Smooth muscle cell (in vitro differentiated cells): ENCODE measurements around the gene CHCHD6. TPM values are rescaled to one million over a fixed set of nuclear protein-coding genes. Genes with fewer than 3 reads are reported as not detected.

Experiments
- DNase-seq: peaks from one replicate; lab custom pipeline; 2025; ENCODE audit not compliant: unreplicated experiment; lab: John Stamatoyannopoulos, UW
- H2AFZ ChIP-seq: fragments of 200-600 bp; sonication (generic); 2 replicates; pipeline ENCODE4 v1.6.0; 2016; ENCODE audit warnings: antibody characterized with exemption, low read depth, mild to moderate bottlenecking
- H3F3A ChIP-seq: fragments of 200-600 bp; sonication (generic); 2 replicates; pipeline ENCODE4 v1.6.0; 2017; ENCODE audit warnings: antibody characterized with exemption, low read depth
- H3K27ac ChIP-seq: fragments of 200-600 bp; sonication (generic); 2 replicates; pipeline ENCODE4 v1.5.1; 2016; ENCODE audit warnings: low read depth, mild to moderate bottlenecking
- H3K27me3 ChIP-seq: fragments of 200-600 bp; sonication (generic); 2 replicates; pipeline ENCODE4 v1.6.1; 2016; ENCODE audit warnings: low read depth, mild to moderate bottlenecking
- H3K36me3 ChIP-seq: fragments of 200-600 bp; sonication (generic); 2 replicates; pipeline ENCODE4 v1.5.1; 2016; ENCODE audit warnings: low read depth
- H3K4me1 ChIP-seq: fragments of 200-600 bp; sonication (generic); 2 replicates; pipeline ENCODE4 v1.5.1; 2016; ENCODE audit warnings: low read depth
- H3K4me2 ChIP-seq: fragments of 200-600 bp; sonication (generic); 2 replicates; pipeline ENCODE4 v1.6.0; 2016; ENCODE audit warnings: mild to moderate bottlenecking
- H3K4me3 ChIP-seq: fragments of 200-600 bp; sonication (generic); 2 replicates; pipeline ENCODE4 v1.5.1; 2016; ENCODE audit warnings: mild to moderate bottlenecking
- H3K79me2 ChIP-seq: fragments of 200-600 bp; sonication (generic); 2 replicates; pipeline ENCODE4 v1.6.0; 2016; ENCODE audit warnings: low read depth, mild to moderate bottlenecking
- H3K9ac ChIP-seq: fragments of 200-600 bp; sonication (generic); 2 replicates; pipeline ENCODE4 v1.6.0; 2016; ENCODE audit warnings: low read depth
- H3K9me3 ChIP-seq: fragments of 200-600 bp; sonication (generic); replicated peaks from 2 replicates; pipeline ENCODE4 v1.5.1; 2016; ENCODE audit warnings: low read depth
- H4K20me1 ChIP-seq: fragments of 200-600 bp; sonication (generic); 2 replicates; pipeline ENCODE4 v1.6.0; 2016; ENCODE audit warnings: low read depth
- WGBS: methylation state at CpG from one replicate; pipeline ENCODE4 v1.1.7; 2016; ENCODE audit warnings: low lambda C conversion rate; 5-methylcytosine and 5-hydroxymethylcytosine counted together
- polyA plus RNA-seq: library from polyadenylated mRNA; unstranded; fragments of >200 nt; fragmentation: Nextera tagmentation; extraction: Ambion mirVana; gene quantifications from 2 replicates; pipeline ENCODE4 v1.2.1, GENCODE V29; 2016
- total RNA-seq: library from RNA; depleted of rRNA; stranded (reverse); fragments of >200 nt; gene quantifications from 2 replicates; pipeline ENCODE4 v1.2.3, GENCODE V29; 2014
- TF ChIP-seq, protein P1 (sequence below): fragments of 200-600 bp; sonication (generic); IDR thresholded peaks from 2 replicates; pipeline ENCODE4 v1.5.1; 2017; ENCODE audit warnings: borderline replicate concordance, mild to moderate bottlenecking, antibody characterized with exemption; ENCODE audit not compliant: insufficient read depth, poor library complexity, severe bottlenecking

Gene CHCHD6
- total and polyA plus RNA-seq, 2 experiments from 2014 or later = 6.7 to 27.2 TPM

DNA sequence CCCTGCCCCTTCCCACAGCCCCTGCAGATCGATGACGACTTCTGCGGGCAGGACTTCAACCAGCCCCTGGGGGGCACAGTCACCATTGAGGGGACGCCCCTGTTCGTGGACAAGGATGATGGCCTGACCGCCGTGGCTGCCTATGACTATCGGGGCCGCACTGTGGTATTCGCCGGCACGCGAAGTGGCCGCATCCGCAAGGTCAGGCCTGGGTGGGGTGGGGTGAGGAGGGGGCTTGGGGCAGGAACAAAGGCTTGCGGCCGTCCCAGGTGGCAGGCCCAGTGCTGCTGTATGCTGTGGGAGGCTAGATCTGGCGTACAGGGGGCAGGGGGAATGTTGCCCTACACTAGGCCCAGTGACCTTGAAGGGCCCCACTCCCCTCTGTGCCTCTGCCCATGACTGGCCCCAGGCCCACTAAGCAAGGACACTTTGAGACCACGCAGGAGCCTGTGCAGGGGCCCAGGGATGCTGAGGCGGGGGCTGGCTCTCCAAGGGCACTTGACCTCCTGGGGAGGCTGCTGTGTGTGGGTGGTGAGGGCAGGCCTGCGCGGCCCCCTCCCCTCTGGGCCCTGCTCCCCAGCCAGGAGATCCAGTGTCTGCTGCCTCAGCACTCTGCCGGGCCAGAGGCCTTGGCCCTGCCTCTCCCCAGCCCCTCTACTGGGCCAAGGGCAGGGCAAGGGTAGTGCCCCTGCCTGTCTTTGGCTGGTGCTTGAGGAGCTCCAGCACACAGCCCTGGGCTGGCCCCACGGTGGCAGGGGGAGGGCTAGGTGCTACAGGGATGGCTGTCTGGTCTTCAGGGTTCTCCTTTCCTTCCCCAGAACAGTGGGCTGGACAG lies 287.5 kb downstream of the CHCHD6 start:
- no peak overlapping the region for H3K4me3 ChIP-seq
- TF ChIP-seq, protein P1, sequence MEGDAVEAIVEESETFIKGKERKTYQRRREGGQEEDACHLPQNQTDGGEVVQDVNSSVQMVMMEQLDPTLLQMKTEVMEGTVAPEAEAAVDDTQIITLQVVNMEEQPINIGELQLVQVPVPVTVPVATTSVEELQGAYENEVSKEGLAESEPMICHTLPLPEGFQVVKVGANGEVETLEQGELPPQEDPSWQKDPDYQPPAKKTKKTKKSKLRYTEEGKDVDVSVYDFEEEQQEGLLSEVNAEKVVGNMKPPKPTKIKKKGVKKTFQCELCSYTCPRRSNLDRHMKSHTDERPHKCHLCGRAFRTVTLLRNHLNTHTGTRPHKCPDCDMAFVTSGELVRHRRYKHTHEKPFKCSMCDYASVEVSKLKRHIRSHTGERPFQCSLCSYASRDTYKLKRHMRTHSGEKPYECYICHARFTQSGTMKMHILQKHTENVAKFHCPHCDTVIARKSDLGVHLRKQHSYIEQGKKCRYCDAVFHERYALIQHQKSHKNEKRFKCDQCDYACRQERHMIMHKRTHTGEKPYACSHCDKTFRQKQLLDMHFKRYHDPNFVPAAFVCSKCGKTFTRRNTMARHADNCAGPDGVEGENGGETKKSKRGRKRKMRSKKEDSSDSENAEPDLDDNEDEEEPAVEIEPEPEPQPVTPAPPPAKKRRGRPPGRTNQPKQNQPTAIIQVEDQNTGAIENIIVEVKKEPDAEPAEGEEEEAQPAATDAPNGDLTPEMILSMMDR = no peak
- DNase-seq = no peak
- WGBS = 93% methylated on average over 17 of the region's 24 CpGs
- no peak overlapping the region for H3K9ac ChIP-seq
- H3K9me3 ChIP-seq = no peaks in the 10 kb centered on the region
- H3K4me1 ChIP-seq = no peaks in the 10 kb centered on the region
- no peaks in the 10 kb centered on the region for H3K36me3 ChIP-seq
- H3K27me3 ChIP-seq = no peaks in the 10 kb centered on the region
- H3K4me2 ChIP-seq = no peak overlapping the region
- H4K20me1 ChIP-seq = peaks cover 100% of the 10 kb centered on the region
- no peaks in the 10 kb centered on the region for H3F3A ChIP-seq
- H3K27ac ChIP-seq = no peak overlapping the region
- no peak overlapping the region for H2AFZ ChIP-seq
- peaks cover 93% of the 10 kb centered on the region for H3K79me2 ChIP-seq

DNA sequence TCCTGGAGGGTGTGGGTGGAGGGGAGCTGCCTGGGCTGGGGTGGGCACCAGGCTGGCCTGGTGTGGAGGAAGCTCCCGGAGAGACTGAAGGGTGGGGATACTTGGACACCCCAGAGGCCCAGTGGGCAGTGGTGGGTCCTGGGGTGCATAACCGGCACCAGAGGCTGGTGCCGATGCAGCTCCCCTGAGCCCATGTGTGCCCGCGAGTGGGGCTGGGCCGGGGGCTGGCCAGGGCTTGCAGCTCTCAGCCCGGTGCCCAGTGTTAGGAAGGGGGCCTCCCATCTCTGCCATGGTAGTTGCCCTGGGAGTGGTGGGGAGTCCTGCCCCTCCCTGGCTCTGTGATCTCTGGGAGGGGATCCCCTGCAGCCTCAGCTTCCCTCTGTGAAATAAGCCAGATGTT lies 288.2 kb downstream of the CHCHD6 start:
- WGBS = 100% methylated on average over 2 of the region's 7 CpGs
- Histone ChIP-seq H3K4me2 (no peak overlapping the region), H3K9me3 (no peaks in the 10 kb centered on the region), H3K27me3 (no peaks in the 10 kb centered on the region), H3K36me3 (no peaks in the 10 kb centered on the region), H3F3A (no peaks in the 10 kb centered on the region), H4K20me1 (peaks cover 100% of the 10 kb centered on the region), H2AFZ (no peak overlapping the region), H3K9ac (no peak overlapping the region), H3K79me2 (peaks cover 92% of the 10 kb centered on the region), H3K27ac (no peak overlapping the region), H3K4me3 (no peak overlapping the region), H3K4me1 (no peaks in the 10 kb centered on the region)
- DNase-seq = no peak
- TF ChIP-seq, protein P1 = no peak

DNA sequence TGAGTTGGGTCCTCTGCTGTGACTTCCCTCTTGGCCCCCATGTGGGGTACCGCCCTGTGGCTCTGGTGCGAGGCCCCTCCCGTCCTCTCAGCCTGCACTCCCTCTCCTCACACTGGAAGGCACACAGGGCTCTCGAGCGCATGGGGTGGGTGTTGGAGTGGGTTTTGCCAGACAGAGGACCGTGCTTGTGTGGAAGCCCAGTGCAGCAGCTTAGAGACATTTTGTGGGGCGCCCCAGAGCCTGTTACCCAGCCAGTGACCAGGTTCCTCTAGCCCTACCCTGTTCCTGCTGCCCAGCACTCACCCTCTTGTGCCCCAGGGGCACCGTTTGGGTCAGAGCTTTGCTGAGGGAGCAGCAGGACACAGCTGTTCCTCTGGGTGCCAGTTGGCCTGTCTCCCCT lies 288.7 kb downstream of the CHCHD6 start:
- 96% methylated on average over 8 of the region's 8 CpGs for WGBS
- H2AFZ ChIP-seq = no peak overlapping the region
- DNase-seq = no peak
- H3K9me3 ChIP-seq = no peaks in the 10 kb centered on the region
- no peaks in the 10 kb centered on the region for H3F3A ChIP-seq
- no peaks in the 10 kb centered on the region for H3K27me3 ChIP-seq
- H3K27ac ChIP-seq = no peak overlapping the region
- no peaks in the 10 kb centered on the region for H3K36me3 ChIP-seq
- no peak overlapping the region for H3K4me2 ChIP-seq
- TF ChIP-seq, protein P1 = no peak
- peaks cover 92% of the 10 kb centered on the region for H3K79me2 ChIP-seq
- H3K4me3 ChIP-seq = no peak overlapping the region
- no peaks in the 10 kb centered on the region for H3K4me1 ChIP-seq
- H4K20me1 ChIP-seq = peaks cover 100% of the 10 kb centered on the region
- no peak overlapping the region for H3K9ac ChIP-seq

- H3K27ac ChIP-seq = no peak overlapping the region
- H3K4me3 ChIP-seq = no peak overlapping the region
- 96% methylated on average over 9 of the region's 9 CpGs for WGBS
- H3K27me3 ChIP-seq = no peaks in the 10 kb centered on the region
- H3K9ac ChIP-seq = no peak overlapping the region
- H3F3A ChIP-seq = no peaks in the 10 kb centered on the region
- no peak overlapping the region for H2AFZ ChIP-seq
- no peaks in the 10 kb centered on the region for H3K9me3 ChIP-seq
- H3K4me1 ChIP-seq = no peaks in the 10 kb centered on the region
- H4K20me1 ChIP-seq = peaks cover 100% of the 10 kb centered on the region
- H3K79me2 ChIP-seq = peaks cover 92% of the 10 kb centered on the region
- TF ChIP-seq, protein P1 = no peak
- no peak for DNase-seq
- no peaks in the 10 kb centered on the region for H3K36me3 ChIP-seq
- no peak overlapping the region for H3K4me2 ChIP-seq
These were observed 289.4 kb downstream of the CHCHD6 start for GRCh38 chr3:126993436-126993835.
